ENCODE data around the gene UQCRH.

UQCRH gene

DNA sequence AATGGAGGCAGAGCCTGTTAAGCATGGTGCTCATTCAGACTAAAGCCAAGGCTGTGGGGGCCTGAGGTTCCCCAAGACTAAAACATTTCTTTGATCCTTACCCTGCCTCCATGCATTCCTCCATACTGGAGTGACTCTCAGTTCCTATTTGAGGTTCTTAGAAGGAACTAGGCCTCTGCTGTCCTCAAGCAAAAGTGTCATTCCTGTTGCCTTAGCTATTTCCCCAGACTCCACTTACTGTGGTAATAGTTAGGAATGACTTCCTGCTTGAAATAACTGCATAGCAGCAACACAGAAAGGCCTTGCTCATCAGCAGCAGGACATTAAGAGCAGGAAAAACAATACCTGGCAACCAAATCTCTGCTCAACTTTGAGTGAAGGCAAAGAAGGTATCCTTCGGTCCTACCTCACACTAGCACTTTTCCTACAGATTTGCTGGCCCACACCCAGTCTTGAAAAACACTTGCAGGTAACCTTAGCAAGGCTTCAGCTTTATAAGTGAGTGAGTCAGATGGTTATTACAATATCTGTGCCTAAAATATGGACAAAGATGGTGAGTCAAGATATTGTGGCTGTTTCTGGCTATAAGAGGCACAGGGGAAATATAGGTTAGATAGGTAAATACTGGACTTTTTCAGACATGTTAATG is 14.9 kb upstream of the UQCRH start:
- Histone ChIP-seq H3K36me3 (ENCODE audit: low read length) (no peaks in the 10 kb centered on the region), H3K27ac (ENCODE audit: low read depth, low read length) (no peak overlapping the region)

DNA sequence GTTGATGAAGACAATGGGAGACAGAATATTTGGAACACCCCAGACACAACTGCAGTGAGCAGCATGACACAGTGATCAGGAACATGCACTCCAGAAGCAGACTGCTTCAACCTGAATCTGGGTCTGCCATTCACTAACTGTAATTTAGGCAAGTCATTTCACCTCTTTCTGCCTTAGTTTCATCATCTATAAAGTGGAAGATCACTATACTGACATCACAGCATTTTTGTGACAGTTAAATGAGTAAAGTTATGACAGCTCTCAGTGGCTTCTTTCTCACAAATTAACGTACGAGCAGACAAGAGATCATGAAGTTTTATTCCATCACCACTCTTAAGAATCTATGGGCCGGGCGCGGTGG is 14.4 kb upstream of the UQCRH start:
- Histone ChIP-seq H3F3A (ENCODE audit: insufficient read depth) (peaks cover 6% of the 10 kb centered on the region; the same call in 1 of the 2 replicates), H3K9me3 (ENCODE audit: insufficient read depth, low read length) (no peaks in the 10 kb centered on the region), H3K27ac (ENCODE audit: low read depth, low read length) (no peak overlapping the region), H3K9me2 (replicated peaks; ENCODE audit: insufficient read depth, low read length) (no peaks in the 10 kb centered on the region), H3K27me3 (ENCODE audit: low read length) (no peaks in the 10 kb centered on the region), H3K4me2 (ENCODE audit: low read depth, low read length, poor library complexity, severe bottlenecking) (no peak overlapping the region), H2AFZ (ENCODE audit: low read depth, low read length, severe bottlenecking) (no peak overlapping the region), H4K20me1 (ENCODE audit: low read depth, low read length) (no peaks in the 10 kb centered on the region), H3K4me3 (ENCODE audit: insufficient read depth, low read length, poor library complexity, severe bottlenecking) (no peak overlapping the region), H3K79me2 (ENCODE audit: insufficient read depth, low read length) (no peaks in the 10 kb centered on the region), H3K36me3 (ENCODE audit: low read length) (no peaks in the 10 kb centered on the region), H3K9ac (ENCODE audit: low read length) (no peak overlapping the region)
- no peak for TF ChIP-seq EZH2phosphoT487 (conservative IDR thresholded peaks at IDR 0.05; ENCODE audit: low read length)
- TF ChIP-seq, protein P1, sequence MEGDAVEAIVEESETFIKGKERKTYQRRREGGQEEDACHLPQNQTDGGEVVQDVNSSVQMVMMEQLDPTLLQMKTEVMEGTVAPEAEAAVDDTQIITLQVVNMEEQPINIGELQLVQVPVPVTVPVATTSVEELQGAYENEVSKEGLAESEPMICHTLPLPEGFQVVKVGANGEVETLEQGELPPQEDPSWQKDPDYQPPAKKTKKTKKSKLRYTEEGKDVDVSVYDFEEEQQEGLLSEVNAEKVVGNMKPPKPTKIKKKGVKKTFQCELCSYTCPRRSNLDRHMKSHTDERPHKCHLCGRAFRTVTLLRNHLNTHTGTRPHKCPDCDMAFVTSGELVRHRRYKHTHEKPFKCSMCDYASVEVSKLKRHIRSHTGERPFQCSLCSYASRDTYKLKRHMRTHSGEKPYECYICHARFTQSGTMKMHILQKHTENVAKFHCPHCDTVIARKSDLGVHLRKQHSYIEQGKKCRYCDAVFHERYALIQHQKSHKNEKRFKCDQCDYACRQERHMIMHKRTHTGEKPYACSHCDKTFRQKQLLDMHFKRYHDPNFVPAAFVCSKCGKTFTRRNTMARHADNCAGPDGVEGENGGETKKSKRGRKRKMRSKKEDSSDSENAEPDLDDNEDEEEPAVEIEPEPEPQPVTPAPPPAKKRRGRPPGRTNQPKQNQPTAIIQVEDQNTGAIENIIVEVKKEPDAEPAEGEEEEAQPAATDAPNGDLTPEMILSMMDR (IDR thresholded peaks at IDR 0.05; ENCODE audit: insufficient read depth, low read length, poor library complexity, severe bottlenecking), result no peak

More for the DNA sequence above, 14.9 kb upstream of the UQCRH start:
- no peaks in the 10 kb centered on the region for H3K9me2 ChIP-seq (replicated peaks; ENCODE audit: insufficient read depth, low read length)
- no peak overlapping the region for H2AFZ ChIP-seq (ENCODE audit: low read depth, low read length, severe bottlenecking)
- H3F3A ChIP-seq (ENCODE audit: insufficient read depth), result peaks cover 6% of the 10 kb centered on the region; the same call in 1 of the 2 replicates
- no peaks in the 10 kb centered on the region for H3K27me3 ChIP-seq (ENCODE audit: low read length)
- no peak overlapping the region for H3K4me3 ChIP-seq (ENCODE audit: insufficient read depth, low read length, poor library complexity, severe bottlenecking)
- no peak for TF ChIP-seq EZH2phosphoT487 (conservative IDR thresholded peaks at IDR 0.05; ENCODE audit: low read length)
- TF ChIP-seq, protein P1 (IDR thresholded peaks at IDR 0.05; ENCODE audit: insufficient read depth, low read length, poor library complexity, severe bottlenecking), result no peak
- no peaks in the 10 kb centered on the region for H3K79me2 ChIP-seq (ENCODE audit: insufficient read depth, low read length)
- H4K20me1 ChIP-seq (ENCODE audit: low read depth, low read length), result no peaks in the 10 kb centered on the region
- H3K9me3 ChIP-seq (ENCODE audit: insufficient read depth, low read length), result no peaks in the 10 kb centered on the region
- H3K4me2 ChIP-seq (ENCODE audit: low read depth, low read length, poor library complexity, severe bottlenecking), result no peak overlapping the region
- H3K9ac ChIP-seq (ENCODE audit: low read length), result no peak overlapping the region

DNA sequence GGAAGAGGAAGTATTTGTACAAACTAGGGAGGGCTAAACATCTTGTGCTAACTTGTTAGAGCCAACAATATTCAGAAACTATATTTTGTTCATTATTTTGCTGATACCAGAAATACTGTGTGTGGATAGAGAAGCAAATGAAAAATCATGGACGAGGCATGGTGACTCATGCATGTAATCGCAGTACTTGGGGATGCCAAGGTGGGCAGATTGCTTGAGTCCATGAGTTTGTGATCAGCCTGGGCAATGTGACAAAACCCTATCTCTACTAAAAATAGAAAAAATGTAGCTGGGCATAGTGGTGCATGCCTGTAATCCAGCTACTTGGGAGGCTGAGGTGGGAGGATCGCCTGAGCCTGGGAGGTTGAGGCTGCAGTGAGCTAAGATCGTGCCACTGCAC is 13.5 kb upstream of the UQCRH start:
- H2AFZ ChIP-seq (ENCODE audit: low read depth, low read length, severe bottlenecking), result no peak overlapping the region
- no peaks in the 10 kb centered on the region for H3K79me2 ChIP-seq (ENCODE audit: insufficient read depth, low read length)
- TF ChIP-seq, protein P1 (IDR thresholded peaks at IDR 0.05; ENCODE audit: insufficient read depth, low read length, poor library complexity, severe bottlenecking), result no peak
- TF ChIP-seq EZH2phosphoT487 (conservative IDR thresholded peaks at IDR 0.05; ENCODE audit: low read length), result no peak
- no peak overlapping the region for H3K27ac ChIP-seq (ENCODE audit: low read depth, low read length)
- no peaks in the 10 kb centered on the region for H3K9me2 ChIP-seq (replicated peaks; ENCODE audit: insufficient read depth, low read length)
- no peaks in the 10 kb centered on the region for H3K27me3 ChIP-seq (ENCODE audit: low read length)
- H3K9me3 ChIP-seq (ENCODE audit: insufficient read depth, low read length), result no peaks in the 10 kb centered on the region
- no peak overlapping the region for H3K4me2 ChIP-seq (ENCODE audit: low read depth, low read length, poor library complexity, severe bottlenecking)
- H4K20me1 ChIP-seq (ENCODE audit: low read depth, low read length), result no peaks in the 10 kb centered on the region
- H3F3A ChIP-seq (ENCODE audit: insufficient read depth), result peaks cover 6% of the 10 kb centered on the region; the same call in 1 of the 2 replicates
- H3K4me3 ChIP-seq (ENCODE audit: insufficient read depth, low read length, poor library complexity, severe bottlenecking), result no peak overlapping the region
- H3K9ac ChIP-seq (ENCODE audit: low read length), result no peak overlapping the region
- H3K36me3 ChIP-seq (ENCODE audit: low read length), result no peaks in the 10 kb centered on the region
